Endothelial cell of umbilical vein (primary cell): ENCODE measurements around the gene TCP11L2. TPM values are rescaled to one million over a fixed set of nuclear protein-coding genes. Genes with fewer than 3 reads are reported as not detected.

Experiments used
- BruUV-seq: library from RNA; stranded (reverse); fragments of 400-500 nt; replicated peaks from 2 replicates; lab custom pipeline; 2021; lab: Mats Ljungman, UMichigan
- CTCF ChIA-PET: fragments of 300-600, 350-600 bp; sonication (Branson Sonifier 250); formaldehyde crosslinking; loops from one replicate; lab custom pipeline; 2021; ENCODE audit warnings: antibody characterized with exemption, inconsistent platforms; lab: Charles Lee
- POLR2A ChIA-PET: fragments of 300-600, 350-600 bp; sonication (Branson Sonifier 250); formaldehyde crosslinking; loops from one replicate; lab custom pipeline; 2021; ENCODE audit warnings: antibody characterized with exemption, inconsistent platforms; lab: Charles Lee
- DNase-seq: peaks from one replicate; pipeline ENCODE4 v3.0.0-alpha.2; 2011; ENCODE audit warnings: low read depth, low spot score
- FAIRE-seq: peaks from 2 replicates; lab custom pipeline; 2011; peaks lifted over from hg19 to GRCh38; lab: Jason Lieb, UNC
- H2AFZ ChIP-seq: 2 replicates; pipeline ENCODE4 v1.6.0; 2012; ENCODE audit warnings: low read depth, low read length, control low read depth, inconsistent platforms
- H3K27ac ChIP-seq: 2 replicates; pipeline ENCODE4 v1.5.1; 2011; ENCODE audit warnings: low read depth, mild to moderate bottlenecking, control low read depth, low read length, moderate library complexity; ENCODE audit not compliant: insufficient read depth
- H3K27me3 ChIP-seq, 2 experiments: 2 replicates each; pipeline versions ENCODE4 v1.6.0 to v1.6.1; 2011; ENCODE audit warnings: low read length in 2 of 2, mixed read lengths in 1 of 2; ENCODE audit not compliant: control insufficient read depth in 2 of 2, insufficient read depth in 2 of 2
- H3K36me3 ChIP-seq, 2 experiments: 2 replicates in 1 of 2; 3 replicates in 1 of 2; pipeline ENCODE4 v1.5.1; 2011; ENCODE audit warnings: low read length in 2 of 2, mild to moderate bottlenecking in 1 of 2, moderate library complexity in 1 of 2; ENCODE audit not compliant: control insufficient read depth in 2 of 2, insufficient read depth in 2 of 2; ENCODE audit errors: extremely low read depth in 1 of 2
- H3K4me1 ChIP-seq: 3 replicates; pipeline ENCODE4 v1.5.1; 2011; ENCODE audit warnings: mild to moderate bottlenecking, low read length; ENCODE audit not compliant: control insufficient read depth, insufficient read depth; ENCODE audit errors: extremely low read depth
- H3K4me2 ChIP-seq: 2 replicates; pipeline ENCODE4 v1.6.1; 2011; ENCODE audit warnings: low read length, control low read depth, mixed read lengths; ENCODE audit not compliant: insufficient read depth
- H3K4me3 ChIP-seq, 3 experiments: fragments of 200-600 bp in 1 of 3; sonication (generic), shearing (Covaris generic) in 1 of 3; replicated peaks in 1 of 3; 2 replicates each; pipeline ENCODE4 v1.5.1; 2011 to 2016; ENCODE audit warnings: control low read depth in 3 of 3, low read length in 3 of 3, mild to moderate bottlenecking in 2 of 3, inconsistent platforms in 1 of 3, low read depth in 1 of 3, moderate library complexity in 1 of 3; ENCODE audit not compliant: insufficient read depth in 1 of 3
- H3K79me2 ChIP-seq: 2 replicates; pipeline ENCODE4 v1.6.0; 2012; ENCODE audit warnings: low read length, inconsistent platforms; ENCODE audit not compliant: control insufficient read depth, insufficient read depth
- H3K9ac ChIP-seq: replicated peaks from 2 replicates; pipeline ENCODE3; 2011; ENCODE audit warnings: low read length, control low read depth; ENCODE audit not compliant: insufficient read depth; ENCODE audit errors: extremely low read depth
- H3K9me1 ChIP-seq: replicated peaks from 3 replicates; pipeline ENCODE4 v1.6.0; 2011; ENCODE audit warnings: mild to moderate bottlenecking, low read length; ENCODE audit not compliant: control insufficient read depth, insufficient read depth; ENCODE audit errors: extremely low read depth
- H3K9me3 ChIP-seq: replicated peaks from 2 replicates; pipeline ENCODE4 v1.5.1; 2012; ENCODE audit warnings: low read length, inconsistent platforms; ENCODE audit not compliant: control insufficient read depth, insufficient read depth
- H4K20me1 ChIP-seq: replicated peaks from 2 replicates; pipeline ENCODE3; 2011; ENCODE audit warnings: mild to moderate bottlenecking, low read length; ENCODE audit not compliant: control insufficient read depth, insufficient read depth; ENCODE audit errors: extremely low read depth
- CTCF ChIP-seq, 2 donors: IDR thresholded peaks; 1 replicate in 1 of 2; 2 replicates in 1 of 2; pipeline ENCODE4 v1.5.1; 2011; ENCODE audit warnings: low read length in 2 of 2, mild to moderate bottlenecking in 2 of 2, moderate library complexity in 2 of 2, control low read depth in 1 of 2, inconsistent platforms in 1 of 2, low read depth in 1 of 2; ENCODE audit not compliant: insufficient read depth in 1 of 2; ENCODE audit errors: extremely low read depth in 1 of 2
- EZH2 ChIP-seq: IDR thresholded peaks from 2 replicates; pipeline ENCODE4 v1.6.1; 2012; ENCODE audit warnings: borderline replicate concordance, low read depth, mild to moderate bottlenecking, moderate library complexity, low read length, inconsistent platforms; ENCODE audit not compliant: severe bottlenecking
- FOS ChIP-seq: IDR thresholded peaks from 2 replicates; pipeline ENCODE4 v1.6.1; 2011; ENCODE audit warnings: mild to moderate bottlenecking, low read length, moderate library complexity, borderline replicate concordance; ENCODE audit not compliant: insufficient read depth
- GATA2 ChIP-seq: IDR thresholded peaks from 2 replicates; pipeline ENCODE4 v1.7.0; 2011; ENCODE audit warnings: low read depth, mild to moderate bottlenecking, moderate library complexity, mixed read lengths, low read length; ENCODE audit not compliant: insufficient read length, insufficient read depth
- JUN ChIP-seq: IDR thresholded peaks from 2 replicates; pipeline ENCODE4 v1.6.1; 2011; ENCODE audit warnings: borderline replicate concordance, low read depth; ENCODE audit not compliant: insufficient read length, insufficient read depth
- MAX ChIP-seq: IDR thresholded peaks from 2 replicates; pipeline ENCODE4 v1.6.1; 2011; ENCODE audit not compliant: insufficient read depth, insufficient read length
- MYC ChIP-seq: IDR thresholded peaks from one replicate; pipeline ENCODE4 v1.6.1; 2011; ENCODE audit warnings: mild to moderate bottlenecking, low read depth, low read length
- POLR2A ChIP-seq: IDR thresholded peaks from 2 replicates; pipeline ENCODE4 v1.6.1; 2012; ENCODE audit warnings: low read depth, mild to moderate bottlenecking, control low read depth, low read length
- POLR2AphosphoS5 ChIP-seq: IDR thresholded peaks from 2 replicates; pipeline ENCODE4 v1.6.1; 2012; ENCODE audit warnings: low read depth, mild to moderate bottlenecking, control low read depth, low read length, moderate library complexity; ENCODE audit not compliant: insufficient read depth
- dilution Hi-C: fragments of 300-500 bp; cut with MboI; formaldehyde crosslinking; loops from one replicate; pipeline ENCODE4 v1.15.0; 2019; ENCODE audit warnings: low sequenced_read_pairs; ENCODE audit not compliant: extremely low pct_ligation_motif_present
- intact Hi-C: fragments of 100-400 bp; cut with micrococcal nuclease; formaldehyde crosslinking; loops from one replicate; pipeline ENCODE4 v1.10.0; 2022
- polyA plus RNA-seq, 4 experiments: library from polyadenylated mRNA; depleted of rRNA in 3 of 4; stranded (reverse) in 3 of 4; unstranded in 1 of 4; fragments of >200 nt; gene quantifications; 2 replicates each; pipeline versions ENCODE4 v1.2.1 to v1.2.3, GENCODE V29; 2011 to 2012; ENCODE audit warnings: missing spikeins in 1 of 4
- total RNA-seq: library from RNA; stranded (reverse); gene quantifications from 2 replicates; pipeline ENCODE4 v1.2.3, GENCODE V29; 2021

The TCP11L2 gene
- total and polyA plus RNA-seq, 2 donors (not counting 3 experiments of a cell fraction or from before 2014, with no cell fraction given): 6.0 to 18.7 TPM

DNA sequence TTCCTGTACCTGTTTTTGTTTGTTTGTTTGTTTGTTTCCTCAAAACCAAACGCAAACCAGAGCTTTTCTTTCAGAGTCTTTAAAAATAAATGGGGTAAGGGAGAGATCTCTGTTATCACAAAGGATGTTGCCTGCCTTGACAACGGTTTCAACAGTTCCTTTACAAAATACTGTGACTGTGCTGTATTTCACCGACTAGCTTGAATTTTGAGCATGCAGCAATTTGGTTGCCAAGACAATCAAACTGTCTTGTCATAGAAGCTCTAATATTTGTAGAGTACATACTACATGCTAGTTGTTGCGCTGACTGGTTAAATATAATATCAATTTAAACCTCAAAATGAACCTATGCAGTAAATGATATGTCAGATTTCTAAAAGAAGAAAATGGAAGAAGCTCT, 22.4 kb upstream of the TCP11L2 start:
- H3K27me3 ChIP-seq: peaks cover 4 to 14% of the 10 kb centered on the region in 2 experiments
- no peaks in the 10 kb centered on the region for H3K79me2 ChIP-seq
- no peak overlapping the region for H2AFZ ChIP-seq
- FAIRE-seq (no peak), DNase-seq (no peak)
- no peaks in the 10 kb centered on the region for H3K36me3 ChIP-seq
- H3K4me1 ChIP-seq: peaks cover 5% of the 10 kb centered on the region
- no peak overlapping the region for H3K27ac ChIP-seq
- CTCF ChIA-PET: interaction anchor here (1.0 to 10.1 kb wide), 4 partner anchors 11 to 56 kb away, joined by 4 to 224 read pairs (median 9); partner anchors contain the start of gene CKAP4
- H3K4me3 ChIP-seq: no peak overlapping the region
- TF ChIP-seq GATA2 (no peak), FOS (no peak), POLR2AphosphoS5 (no peak), MAX (no peak), EZH2 (no peak)
- no peaks in the 10 kb centered on the region for H3K9me3 ChIP-seq
- no peaks in the 10 kb centered on the region for H4K20me1 ChIP-seq
- H3K9ac ChIP-seq: no peak overlapping the region
- no peaks in the 10 kb centered on the region for H3K9me1 ChIP-seq
- POLR2A ChIA-PET: no interaction called here
- dilution Hi-C loops (no loop called here), intact Hi-C loops (loop anchor here (5.0 kb wide), 1 partner anchor 67 kb away; no protein-coding TSS in a partner anchor)
- BruUV-seq: no TSS peak
- no peak overlapping the region for H3K4me2 ChIP-seq

GRCh38 chr12:106281056-106281782, 21.3 kb upstream of the TCP11L2 start:
- peaks cover 4 to 14% of the 10 kb centered on the region in 2 experiments for H3K27me3 ChIP-seq
- no peaks in the 10 kb centered on the region for H4K20me1 ChIP-seq
- peaks cover 6% of the 10 kb centered on the region for H3K4me1 ChIP-seq
- no peak overlapping the region for H3K4me2 ChIP-seq
- H3K9ac ChIP-seq: no peak overlapping the region
- no TSS peak for BruUV-seq
- H3K4me3 ChIP-seq: no peak overlapping the region
- no peaks in the 10 kb centered on the region for H3K79me2 ChIP-seq
- TF ChIP-seq POLR2AphosphoS5 (no peak), EZH2 (no peak), MAX (no peak), CTCF (IDR thresholded peaks at IDR 0.05; ENCODE audit: extremely low read depth in 1 of 2, insufficient read depth in 1 of 2, low read depth in 1 of 2, low read length in 2 of 2) (no peak), FOS (no peak), MYC (no peak), POLR2A (no peak), GATA2 (no peak), JUN (no peak)
- ChIA-PET POLR2A (no interaction called here), CTCF (interaction anchor here (1.0 to 10.1 kb wide), 10 partner anchors 9 to 132 kb away, joined by 3 to 224 read pairs (median 10); partner anchors contain the start of gene CKAP4)
- DNase-seq: no peak
- no peaks in the 10 kb centered on the region for H3K9me1 ChIP-seq
- intact Hi-C loops (loop anchor here (5.0 kb wide), 1 partner anchor 66 kb away; no protein-coding TSS in a partner anchor), dilution Hi-C loops (no loop called here)
- H3K36me3 ChIP-seq: no peaks in the 10 kb centered on the region
- H3K27ac ChIP-seq: no peak overlapping the region
- H3K9me3 ChIP-seq: no peaks in the 10 kb centered on the region
- FAIRE-seq: no peak
- no peak overlapping the region for H2AFZ ChIP-seq
